Activated naive CD8-positive, alpha-beta T cell treated with anti-CD3 and anti-CD28 coated beads for 36 hours (primary cell): ENCODE measurements around the gene SDK1. TPM values are rescaled to one million over a fixed set of nuclear protein-coding genes. Genes with fewer than 3 reads are reported as not detected.
"Not testable (repeated sequence)": the region's sequence is repeated elsewhere in the genome, so short reads cannot be mapped to it uniquely, and the experiment has no call there.

Experiments
- DNase-seq: peaks from one replicate; pipeline ENCODE4 v3.0.0; 2021
- H3K27ac Mint-ChIP-seq: one replicate; pipeline ENCODE4 v1.8.0; 2022; ENCODE audit warnings: mild to moderate bottlenecking, moderate library complexity, mixed read lengths
- H3K27me3 Mint-ChIP-seq: one replicate; pipeline ENCODE4 v1.8.0; 2022; ENCODE audit warnings: mild to moderate bottlenecking, mixed read lengths
- H3K36me3 Mint-ChIP-seq: one replicate; pipeline ENCODE4 v1.8.0; 2021; ENCODE audit warnings: mild to moderate bottlenecking, mixed read lengths
- H3K4me1 Mint-ChIP-seq: one replicate; pipeline ENCODE4 v1.8.0; 2021; ENCODE audit warnings: mixed read lengths
- H3K4me3 Mint-ChIP-seq: one replicate; pipeline ENCODE4 v1.8.0; 2022; ENCODE audit warnings: mild to moderate bottlenecking, moderate library complexity, mixed read lengths
- H3K9me3 Mint-ChIP-seq: one replicate; pipeline ENCODE4 v1.8.0; 2022; ENCODE audit warnings: mixed read lengths
- total RNA-seq, 2 experiments: library from RNA; stranded (reverse); gene quantifications; one replicate each; pipeline ENCODE4 v1.2.3, GENCODE V29; 2021

Gene SDK1
- total RNA-seq, 2 experiments from 2014 or later = 0.49 to 0.54 TPM

- H3K9me3 Mint-ChIP-seq, H3K4me1 Mint-ChIP-seq, H3K4me3 Mint-ChIP-seq, DNase-seq, H3K27me3 Mint-ChIP-seq, H3K27ac Mint-ChIP-seq, H3K36me3 Mint-ChIP-seq: not testable (repeated sequence)
Measured at GRCh38 chr7:3755778-3756453, 454.9 kb downstream of the SDK1 start.

GRCh38 chr7:3757059-3757458 is 456.0 kb downstream of the SDK1 start:
- peaks cover 3% of the 10 kb centered on the region for H3K27me3 Mint-ChIP-seq
- DNase-seq = no peak
- H3K9me3 Mint-ChIP-seq = no peaks in the 10 kb centered on the region
- H3K4me3 Mint-ChIP-seq = no peak overlapping the region
- H3K27ac Mint-ChIP-seq = no peak overlapping the region
- H3K4me1 Mint-ChIP-seq = peaks cover 3% of the 10 kb centered on the region
- no peaks in the 10 kb centered on the region for H3K36me3 Mint-ChIP-seq

GRCh38 chr7:3760651-3761050 is 459.6 kb downstream of the SDK1 start:
- H3K27ac Mint-ChIP-seq = no peak overlapping the region
- no peaks in the 10 kb centered on the region for H3K9me3 Mint-ChIP-seq
- no peak overlapping the region for H3K4me3 Mint-ChIP-seq
- no peak for DNase-seq
- no peaks in the 10 kb centered on the region for H3K36me3 Mint-ChIP-seq
- H3K4me1 Mint-ChIP-seq = no peaks in the 10 kb centered on the region
- peaks cover 7% of the 10 kb centered on the region for H3K27me3 Mint-ChIP-seq

GRCh38 chr7:3762146-3762831 is 461.2 kb downstream of the SDK1 start:
- Mint-ChIP-seq H3K4me3 (no peak overlapping the region), H3K36me3 (no peaks in the 10 kb centered on the region), H3K27me3 (peaks cover 11% of the 10 kb centered on the region), H3K27ac (no peak overlapping the region), H3K4me1 (no peaks in the 10 kb centered on the region), H3K9me3 (no peaks in the 10 kb centered on the region)
- no peak for DNase-seq

GRCh38 chr7:3767917-3768777 is 467.1 kb downstream of the SDK1 start:
- H3K27ac Mint-ChIP-seq = no peak overlapping the region
- no peak overlapping the region for H3K4me3 Mint-ChIP-seq
- no peaks in the 10 kb centered on the region for H3K36me3 Mint-ChIP-seq
- no peaks in the 10 kb centered on the region for H3K9me3 Mint-ChIP-seq
- peaks cover 12% of the 10 kb centered on the region for H3K27me3 Mint-ChIP-seq
- DNase-seq = no peak
- H3K4me1 Mint-ChIP-seq = no peaks in the 10 kb centered on the region

- peaks cover 9% of the 10 kb centered on the region for H3K27me3 Mint-ChIP-seq
- no peaks in the 10 kb centered on the region for H3K36me3 Mint-ChIP-seq
- no peak for DNase-seq
Measured at GRCh38 chr7:3771906-3772305, 470.9 kb downstream of the SDK1 start.

GRCh38 chr7:3778345-3778744 is 477.3 kb downstream of the SDK1 start:
- H3K4me3 Mint-ChIP-seq = no peak overlapping the region
- peaks cover 11% of the 10 kb centered on the region for H3K9me3 Mint-ChIP-seq
- H3K27me3 Mint-ChIP-seq = peaks cover 15% of the 10 kb centered on the region
- DNase-seq = no peak
- no peak overlapping the region for H3K27ac Mint-ChIP-seq
- no peaks in the 10 kb centered on the region for H3K4me1 Mint-ChIP-seq
- peaks cover 2% of the 10 kb centered on the region for H3K36me3 Mint-ChIP-seq

More at GRCh38 chr7:3771906-3772305, 470.9 kb downstream of the SDK1 start:
- Mint-ChIP-seq H3K27ac (no peak overlapping the region), H3K9me3 (no peaks in the 10 kb centered on the region), H3K4me3 (no peak overlapping the region), H3K4me1 (no peaks in the 10 kb centered on the region)

GRCh38 chr7:3780016-3780415 is 479.0 kb downstream of the SDK1 start:
- DNase-seq = no peak
- H3K4me1 Mint-ChIP-seq = no peaks in the 10 kb centered on the region
- H3K9me3 Mint-ChIP-seq = peaks cover 11% of the 10 kb centered on the region
- no peak overlapping the region for H3K27ac Mint-ChIP-seq
- H3K36me3 Mint-ChIP-seq = peaks cover 2% of the 10 kb centered on the region
- H3K27me3 Mint-ChIP-seq = peaks cover 19% of the 10 kb centered on the region
- no peak overlapping the region for H3K4me3 Mint-ChIP-seq

GRCh38 chr7:3780525-3780924 is 479.5 kb downstream of the SDK1 start:
- Mint-ChIP-seq H3K9me3 (peaks cover 11% of the 10 kb centered on the region), H3K27me3 (peaks cover 19% of the 10 kb centered on the region), H3K36me3 (peaks cover 2% of the 10 kb centered on the region), H3K4me1 (no peaks in the 10 kb centered on the region), H3K27ac (no peak overlapping the region), H3K4me3 (no peak overlapping the region)
- DNase-seq = no peak

- Mint-ChIP-seq H3K27ac (no peak overlapping the region), H3K4me1 (no peaks in the 10 kb centered on the region), H3K9me3 (peaks cover 11% of the 10 kb centered on the region), H3K27me3 (peaks cover 28% of the 10 kb centered on the region), H3K4me3 (no peak overlapping the region), H3K36me3 (peaks cover 2% of the 10 kb centered on the region)
- DNase-seq = no peak
Measured at GRCh38 chr7:3781607-3782006, 480.6 kb downstream of the SDK1 start.

- DNase-seq = no peak
- no peaks in the 10 kb centered on the region for H3K9me3 Mint-ChIP-seq
Measured at GRCh38 chr7:3787717-3788264, 486.7 kb downstream of the SDK1 start.

GRCh38 chr7:3790803-3791202 is 489.8 kb downstream of the SDK1 start:
- Mint-ChIP-seq H3K9me3 (no peaks in the 10 kb centered on the region), H3K4me1 (no peaks in the 10 kb centered on the region), H3K36me3 (no peaks in the 10 kb centered on the region), H3K4me3 (no peak overlapping the region), H3K27me3 (peaks cover 23% of the 10 kb centered on the region), H3K27ac (no peak overlapping the region)
- DNase-seq = no peak

More at GRCh38 chr7:3787717-3788264, 486.7 kb downstream of the SDK1 start:
- H3K4me3 Mint-ChIP-seq = no peak overlapping the region
- H3K27ac Mint-ChIP-seq = no peak overlapping the region
- no peaks in the 10 kb centered on the region for H3K4me1 Mint-ChIP-seq
- no peaks in the 10 kb centered on the region for H3K36me3 Mint-ChIP-seq
- H3K27me3 Mint-ChIP-seq = peaks cover 37% of the 10 kb centered on the region

GRCh38 chr7:3791327-3791726 is 490.3 kb downstream of the SDK1 start:
- Mint-ChIP-seq H3K4me3 (no peak overlapping the region), H3K27ac (no peak overlapping the region), H3K36me3 (no peaks in the 10 kb centered on the region), H3K9me3 (no peaks in the 10 kb centered on the region), H3K27me3 (peaks cover 18% of the 10 kb centered on the region), H3K4me1 (no peaks in the 10 kb centered on the region)
- no peak for DNase-seq

- H3K27me3 Mint-ChIP-seq = no peaks in the 10 kb centered on the region
- no peak overlapping the region for H3K4me3 Mint-ChIP-seq
- no peak overlapping the region for H3K27ac Mint-ChIP-seq
- no peaks in the 10 kb centered on the region for H3K9me3 Mint-ChIP-seq
- H3K4me1 Mint-ChIP-seq = no peaks in the 10 kb centered on the region
- no peak for DNase-seq
- H3K36me3 Mint-ChIP-seq = no peaks in the 10 kb centered on the region
Measured at GRCh38 chr7:3795141-3795540, 494.1 kb downstream of the SDK1 start.

GRCh38 chr7:3795781-3796180 is 494.7 kb downstream of the SDK1 start:
- H3K9me3 Mint-ChIP-seq = no peaks in the 10 kb centered on the region
- H3K4me3 Mint-ChIP-seq = no peak overlapping the region
- H3K36me3 Mint-ChIP-seq = no peaks in the 10 kb centered on the region
- no peak overlapping the region for H3K27ac Mint-ChIP-seq
- no peak for DNase-seq
- H3K27me3 Mint-ChIP-seq = no peaks in the 10 kb centered on the region
- no peaks in the 10 kb centered on the region for H3K4me1 Mint-ChIP-seq
